H1 (cell line): ENCODE data around the gene ATP6V0A4. TPM values are rescaled to one million over a fixed set of nuclear protein-coding genes. Genes with fewer than 3 reads are reported as not detected.
A peak's percentile ranks its signal among the peaks of the same experiment; 100 is the strongest.

Experiments used
- CTCF ChIA-PET: fragments of 300-600 bp; sonication (Branson Sonifier 250); formaldehyde crosslinking; loops from one replicate; lab custom pipeline; 2021; ENCODE audit not compliant: partially characterized antibody; lab: Charles Lee
- POLR2A ChIA-PET: fragments of 300-600 bp; sonication (Branson Sonifier 250); formaldehyde crosslinking; loops from one replicate; lab custom pipeline; 2021; ENCODE audit warnings: inconsistent platforms; ENCODE audit not compliant: partially characterized antibody; lab: Charles Lee
- DNase-seq, 2 experiments: peaks; one replicate each; pipeline versions ENCODE4 v3.0.0 to v3.0.0-alpha.2; 2010 to 2022; ENCODE audit warnings: low spot score in 2 of 2, low read depth in 1 of 2, mixed read lengths in 1 of 2
- FAIRE-seq: peaks from 2 replicates; lab custom pipeline; 2011; peaks lifted over from hg19 to GRCh38; lab: Jason Lieb, UNC
- H2AFZ ChIP-seq: 2 replicates; pipeline ENCODE4 v1.8.1; 2012; ENCODE audit warnings: low read length, inconsistent platforms
- H2AK5ac ChIP-seq: 2 replicates; pipeline ENCODE4 v1.6.1; 2013; ENCODE audit warnings: low read depth, low read length
- H2BK120ac ChIP-seq: replicated peaks from 2 replicates; pipeline ENCODE3; 2013; ENCODE audit warnings: low read depth, low read length, inconsistent platforms
- H2BK12ac ChIP-seq: 2 replicates; pipeline ENCODE4 v1.6.1; 2013; ENCODE audit warnings: low read depth, low read length
- H2BK15ac ChIP-seq: 2 replicates; pipeline ENCODE4 v1.6.1; 2013; ENCODE audit warnings: low read length
- H2BK20ac ChIP-seq: 2 replicates; pipeline ENCODE4 v1.6.1; 2013; ENCODE audit warnings: low read length
- H2BK5ac ChIP-seq: 2 replicates; pipeline ENCODE4 v1.6.1; 2013; ENCODE audit warnings: low read depth, low read length
- H3K14ac ChIP-seq: 2 replicates; pipeline ENCODE4 v1.6.1; 2013; ENCODE audit warnings: inconsistent platforms; ENCODE audit not compliant: insufficient read length
- H3K18ac ChIP-seq: 2 replicates; pipeline ENCODE4 v1.6.1; 2013; ENCODE audit warnings: low read length; ENCODE audit errors: extremely low read depth
- H3K23ac ChIP-seq: 2 replicates; pipeline ENCODE4 v1.6.1; 2013; ENCODE audit warnings: inconsistent platforms; ENCODE audit not compliant: insufficient read length
- H3K23me2 ChIP-seq: 2 replicates; pipeline ENCODE4 v1.6.1; 2013; ENCODE audit warnings: low read depth, low read length
- H3K27ac ChIP-seq: 2 replicates; pipeline ENCODE4 v1.6.1; 2011; ENCODE audit warnings: low read depth, low read length, inconsistent platforms
- H3K27me3 ChIP-seq, 4 experiments: replicated peaks in 1 of 4; 1 replicate in 1 of 4; 2 replicates in 3 of 4; pipeline versions ENCODE4 v1.6.1 to v1.8.1; 2011 to 2013; ENCODE audit warnings: low read length in 3 of 4, mild to moderate bottlenecking in 3 of 4, inconsistent platforms in 2 of 4, mixed read lengths in 2 of 4, moderate library complexity in 1 of 4; ENCODE audit not compliant: control insufficient read depth in 3 of 4, insufficient read depth in 3 of 4; ENCODE audit errors: extremely low read depth in 1 of 4
- H3K36me3 ChIP-seq, 4 experiments: 2 replicates each; pipeline versions ENCODE4 v1.6.1 to v1.8.1; 2011 to 2013; ENCODE audit warnings: mild to moderate bottlenecking in 4 of 4, low read length in 3 of 4, moderate library complexity in 2 of 4, control low read depth in 1 of 4, inconsistent platforms in 1 of 4; ENCODE audit not compliant: insufficient read depth in 4 of 4, control insufficient read depth in 2 of 4
- H3K4ac ChIP-seq: replicated peaks from 2 replicates; pipeline ENCODE3; 2013; ENCODE audit warnings: low read length, low read depth, mixed read lengths, inconsistent platforms; ENCODE audit not compliant: insufficient read length
- H3K4me1 ChIP-seq, 4 experiments: replicated peaks in 1 of 4; 1 replicate in 1 of 4; 2 replicates in 3 of 4; pipeline versions ENCODE4 v1.6.1 to v1.8.1; 2011 to 2013; ENCODE audit warnings: low read length in 3 of 4, inconsistent platforms in 2 of 4, mixed read lengths in 1 of 4; ENCODE audit not compliant: insufficient read depth in 4 of 4, control insufficient read depth in 3 of 4
- H3K4me2 ChIP-seq, 2 experiments: 2 replicates each; pipeline versions ENCODE4 v1.6.1 to v1.8.1; 2011 to 2013; ENCODE audit warnings: low read depth in 2 of 2, low read length in 2 of 2, control low read depth in 1 of 2, inconsistent platforms in 1 of 2, mild to moderate bottlenecking in 1 of 2; ENCODE audit not compliant: insufficient read depth in 1 of 2
- H3K4me3 ChIP-seq, 4 experiments: fragments of 200-600, 300-600 bp in 1 of 4; sonication (generic), shearing (Covaris generic), sonication (Bioruptor Twin) in 1 of 4; 2 replicates each; pipeline versions ENCODE4 v1.5.1 to v1.8.1; 2011 to 2016; ENCODE audit warnings: low read length in 4 of 4, low read depth in 3 of 4, control low read depth in 2 of 4, inconsistent platforms in 2 of 4, mild to moderate bottlenecking in 2 of 4, mixed read lengths in 1 of 4, moderate library complexity in 1 of 4; ENCODE audit not compliant: insufficient read depth in 2 of 4; ENCODE audit errors: extremely low read depth in 1 of 4
- H3K56ac ChIP-seq: replicated peaks from 2 replicates; pipeline ENCODE3; 2013; ENCODE audit warnings: low read depth, mild to moderate bottlenecking, mixed read lengths, low read length, inconsistent platforms; ENCODE audit not compliant: insufficient read length
- H3K79me1 ChIP-seq: 2 replicates; pipeline ENCODE4 v1.6.1; 2013; ENCODE audit warnings: low read depth, low read length, control low read depth
- H3K79me2 ChIP-seq, 2 experiments: 2 replicates each; pipeline versions ENCODE4 v1.6.1 to v1.8.1; 2012 to 2013; ENCODE audit warnings: low read length in 2 of 2, mild to moderate bottlenecking in 2 of 2, inconsistent platforms in 1 of 2; ENCODE audit not compliant: insufficient read depth in 2 of 2, control insufficient read depth in 1 of 2
- H3K9ac ChIP-seq, 4 experiments: replicated peaks in 1 of 4; 1 replicate in 1 of 4; 2 replicates in 3 of 4; pipeline versions ENCODE4 v1.6.1 to v1.8.1; 2011 to 2013; ENCODE audit warnings: low read depth in 3 of 4, low read length in 3 of 4, control low read depth in 2 of 4, mild to moderate bottlenecking in 2 of 4, moderate library complexity in 2 of 4, inconsistent platforms in 1 of 4; ENCODE audit errors: extremely low read depth in 1 of 4
- H3K9me3 ChIP-seq, 2 experiments: 2 replicates each; pipeline versions ENCODE4 v1.6.1 to v1.8.1; 2012 to 2013; ENCODE audit warnings: mild to moderate bottlenecking in 2 of 2, moderate library complexity in 2 of 2, control low read depth in 1 of 2, inconsistent platforms in 1 of 2, low read depth in 1 of 2, low read length in 1 of 2, mixed read lengths in 1 of 2; ENCODE audit not compliant: insufficient read depth in 2 of 2
- H4K20me1 ChIP-seq, 2 experiments: replicated peaks in 1 of 2; 2 replicates each; pipeline versions ENCODE3 to v1.8.1; 2011 to 2013; ENCODE audit warnings: inconsistent platforms in 2 of 2, low read length in 2 of 2, mild to moderate bottlenecking in 1 of 2; ENCODE audit not compliant: insufficient read depth in 2 of 2, control insufficient read depth in 1 of 2
- H4K5ac ChIP-seq: 2 replicates; pipeline ENCODE4 v1.6.1; 2013; ENCODE audit warnings: low read length, low read depth, mixed read lengths, inconsistent platforms; ENCODE audit not compliant: insufficient read length
- H4K8ac ChIP-seq: 2 replicates; pipeline ENCODE4 v1.8.0; 2013; ENCODE audit warnings: mild to moderate bottlenecking, moderate library complexity, low read length, inconsistent platforms; ENCODE audit not compliant: insufficient read depth; ENCODE audit errors: extremely low read depth
- H4K91ac ChIP-seq: replicated peaks from 2 replicates; pipeline ENCODE3; 2013; ENCODE audit warnings: low read length, mixed read lengths, inconsistent platforms; ENCODE audit not compliant: insufficient read length
- BRCA1 ChIP-seq: IDR thresholded peaks from 2 replicates; pipeline ENCODE4 v1.6.1; 2012; ENCODE audit warnings: low read depth, low read length, improper control_type of control experiment
- CHD2 ChIP-seq: IDR thresholded peaks from 2 replicates; pipeline ENCODE4 v1.6.1; 2012; ENCODE audit warnings: low read length, improper control_type of control experiment
- KDM5A ChIP-seq: fragments of 200-600 bp; IDR thresholded peaks from 2 replicates; pipeline ENCODE4 v1.7.1; 2012; ENCODE audit warnings: mild to moderate bottlenecking, low read length, inconsistent platforms, mixed read lengths
- POLR2A ChIP-seq, 2 experiments: IDR thresholded peaks; 1 replicate in 1 of 2; 2 replicates in 1 of 2; pipeline ENCODE4 v1.6.1; 2011; ENCODE audit warnings: low read depth in 2 of 2, low read length in 2 of 2, mild to moderate bottlenecking in 2 of 2; ENCODE audit errors: control extremely low read depth in 1 of 2
- SP2 ChIP-seq: IDR thresholded peaks from 2 replicates; pipeline ENCODE4 v1.6.1; 2012; ENCODE audit warnings: mild to moderate bottlenecking, low read length, inconsistent platforms
- TBP ChIP-seq: IDR thresholded peaks from 2 replicates; pipeline ENCODE4 v1.6.1; 2011; ENCODE audit warnings: low read depth, low read length, improper control_type of control experiment
- YY1 ChIP-seq: IDR thresholded peaks from 2 replicates; pipeline ENCODE4 v1.6.1; 2011; ENCODE audit warnings: low read depth, mild to moderate bottlenecking, low read length
- ZNF274 ChIP-seq: IDR thresholded peaks from 2 replicates; pipeline ENCODE4 v1.7.0; 2012; ENCODE audit warnings: low read length, borderline replicate concordance; ENCODE audit errors: extremely low read depth
- WGBS, 2 experiments: shearing (Covaris generic) in 1 of 2; methylation state at CpG; one replicate each; pipeline versions ENCODE4 v1.1.6 to v1.1.7; 2013 to 2015; ENCODE audit warnings: low lambda C conversion rate in 2 of 2, mixed read lengths in 2 of 2, inconsistent platforms in 1 of 2, low coverage in 1 of 2, missing lambda C conversion rate in 1 of 2; ENCODE audit not compliant: insufficient replicate concordance in 2 of 2, insufficient coverage in 1 of 2, insufficient read length in 1 of 2; ENCODE audit errors: extremely low coverage in 1 of 2, missing lambda C conversion rate in 1 of 2; 5-methylcytosine and 5-hydroxymethylcytosine counted together
- polyA plus RNA-seq, 7 experiments: library from polyadenylated mRNA; depleted of rRNA in 3 of 7; stranded (reverse) in 5 of 7; unstranded in 2 of 7; fragments of >200 nt in 5 of 7; fragments of 200-250 nt in 2 of 7; gene quantifications; 1 replicate in 5 of 7; 2 replicates in 1 of 7; 4 replicates in 1 of 7; pipeline versions ENCODE4 v1.2.1 to v1.2.3, GENCODE V29; 2011 to 2013; ENCODE audit warnings: missing spikeins in 2 of 7, mixed read lengths in 2 of 7
- total RNA-seq: library from RNA; stranded (reverse); fragmentation: NEBNext Ultra II Directional; extraction: Animal tissue kit (Norgen Biotek cat#: 25700); gene quantifications from 2 replicates; pipeline ENCODE4 v1.2.1, GENCODE V29; 2021

Gene ATP6V0A4
- total and polyA plus RNA-seq, 2 of the 8 experiments (the other 6 are each of a cell fraction or from before 2014, with no cell fraction given): 0.47 to 1.6 TPM

- no peaks in the 10 kb centered on the region for H3K36me3 ChIP-seq
- no peak overlapping the region for H3K4ac ChIP-seq
- H2BK5ac ChIP-seq: no peak overlapping the region; the same call in 1 of the 2 replicates
- no peak for DNase-seq
- H3K18ac ChIP-seq: peak overlapping the region; percentile 1; the same call in 1 of the 2 replicates
- no peak overlapping the region for H3K27ac ChIP-seq
- 0 out of 2 replicates have a peak, but pooled peaks cover 3% of the 10 kb centered on the region for H3K23me2 ChIP-seq
- POLR2A ChIA-PET: no interaction called here
- peaks cover 7 to 24% (median 11%) of the 10 kb centered on the region in 4 experiments for H3K4me1 ChIP-seq
- no peak overlapping the region for H2BK20ac ChIP-seq
- WGBS, 2 experiments: 96% methylated on average over 12 of the region's 12 CpGs; no CpG with 5 or more reads in 1 of the 2 experiments
- no peak overlapping the region for H4K8ac ChIP-seq
- H2AFZ ChIP-seq: 0 out of 2 replicates have a peak overlapping the region, but pooled peaks have one; percentile 0
- H4K91ac ChIP-seq: no peak overlapping the region
- H3K79me2 ChIP-seq: no peaks in the 10 kb centered on the region
- peak overlapping the region; percentile 71; the same call in 1 of the 2 replicates for H2BK12ac ChIP-seq
- no peak overlapping the region for H3K4me3 ChIP-seq
- H3K27me3 ChIP-seq: no peaks in the 10 kb centered on the region
- H3K9ac ChIP-seq: no peak overlapping the region
- no peaks in the 10 kb centered on the region for H4K20me1 ChIP-seq
- H3K56ac ChIP-seq: no peak overlapping the region
- no peak overlapping the region for H3K14ac ChIP-seq
- CTCF ChIA-PET: interaction anchor here (0.7 kb wide), 1 partner anchor 10 kb away, joined by 3 read pairs; no protein-coding TSS in a partner anchor
- no peak for TF ChIP-seq YY1
- no peak for TF ChIP-seq SP2
- TF ChIP-seq ZNF274: no peak
- TF ChIP-seq BRCA1: no peak
- TF ChIP-seq POLR2A (IDR thresholded peaks at IDR 0.05; ENCODE audit: control extremely low read depth in 1 of 2, low read depth in 2 of 2, low read length in 2 of 2): no peak
- TF ChIP-seq TBP: no peak
- TF ChIP-seq KDM5A: no peak
- no peak for TF ChIP-seq CHD2
- no peak overlapping the region for H3K23ac ChIP-seq
- H3K79me1 ChIP-seq: no peaks in the 10 kb centered on the region
- no peaks in the 10 kb centered on the region for H3K9me3 ChIP-seq
- H2AK5ac ChIP-seq: peak overlapping the region; percentile 86; the same call in 1 of the 2 replicates
- H2BK15ac ChIP-seq: peak overlapping the region; percentile 99; the same call in 1 of the 2 replicates
- H4K5ac ChIP-seq: no peak overlapping the region
- 0 out of 4 replicates have a peak overlapping the region, but pooled peaks of 1 of the 2 experiments have one; percentile 3 for H3K4me2 ChIP-seq
- FAIRE-seq: no peak
- no peak overlapping the region for H2BK120ac ChIP-seq
Measured at GRCh38 chr7:138752518-138753149, 45.4 kb downstream of the ATP6V0A4 start.
